ENCODE data around the gene CRB1. TPM values are rescaled to one million over a fixed set of nuclear protein-coding genes. Genes with fewer than 3 reads are reported as not detected.
A peak's percentile ranks its signal among the peaks of the same experiment; 100 is the strongest.

CRB1 gene
- total RNA-seq, 1 donor = under 0.01 TPM

DNA sequence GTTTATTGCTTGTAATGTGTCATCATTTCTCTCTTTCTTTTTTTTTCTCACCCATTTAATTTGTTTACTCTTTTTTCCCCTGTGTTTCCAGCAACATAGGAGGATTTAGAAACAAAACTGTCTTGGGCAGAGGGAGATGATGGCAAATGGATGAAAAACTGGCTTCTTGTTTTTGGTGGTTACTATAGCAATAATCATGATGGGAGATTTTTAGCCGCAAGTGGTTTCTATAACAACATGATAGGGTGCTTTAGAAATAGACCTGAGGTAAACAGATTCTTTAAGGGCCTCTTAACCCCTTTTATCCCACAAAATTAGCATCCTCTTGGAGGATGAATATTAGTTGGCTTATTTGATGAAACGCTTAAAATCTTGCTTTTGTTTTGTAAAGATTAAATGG lies 51.6 kb downstream of the CRB1 start:
- DNase-seq (ENCODE audit: low read depth) = no peak
- TF ChIP-seq, protein P1, sequence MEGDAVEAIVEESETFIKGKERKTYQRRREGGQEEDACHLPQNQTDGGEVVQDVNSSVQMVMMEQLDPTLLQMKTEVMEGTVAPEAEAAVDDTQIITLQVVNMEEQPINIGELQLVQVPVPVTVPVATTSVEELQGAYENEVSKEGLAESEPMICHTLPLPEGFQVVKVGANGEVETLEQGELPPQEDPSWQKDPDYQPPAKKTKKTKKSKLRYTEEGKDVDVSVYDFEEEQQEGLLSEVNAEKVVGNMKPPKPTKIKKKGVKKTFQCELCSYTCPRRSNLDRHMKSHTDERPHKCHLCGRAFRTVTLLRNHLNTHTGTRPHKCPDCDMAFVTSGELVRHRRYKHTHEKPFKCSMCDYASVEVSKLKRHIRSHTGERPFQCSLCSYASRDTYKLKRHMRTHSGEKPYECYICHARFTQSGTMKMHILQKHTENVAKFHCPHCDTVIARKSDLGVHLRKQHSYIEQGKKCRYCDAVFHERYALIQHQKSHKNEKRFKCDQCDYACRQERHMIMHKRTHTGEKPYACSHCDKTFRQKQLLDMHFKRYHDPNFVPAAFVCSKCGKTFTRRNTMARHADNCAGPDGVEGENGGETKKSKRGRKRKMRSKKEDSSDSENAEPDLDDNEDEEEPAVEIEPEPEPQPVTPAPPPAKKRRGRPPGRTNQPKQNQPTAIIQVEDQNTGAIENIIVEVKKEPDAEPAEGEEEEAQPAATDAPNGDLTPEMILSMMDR (IDR thresholded peaks at IDR 0.05; ENCODE audit: insufficient read depth, low read depth, low read length) = no peak
- H3K4me3 ChIP-seq (ENCODE audit: low read depth, low read length) = no peak overlapping the region

DNA sequence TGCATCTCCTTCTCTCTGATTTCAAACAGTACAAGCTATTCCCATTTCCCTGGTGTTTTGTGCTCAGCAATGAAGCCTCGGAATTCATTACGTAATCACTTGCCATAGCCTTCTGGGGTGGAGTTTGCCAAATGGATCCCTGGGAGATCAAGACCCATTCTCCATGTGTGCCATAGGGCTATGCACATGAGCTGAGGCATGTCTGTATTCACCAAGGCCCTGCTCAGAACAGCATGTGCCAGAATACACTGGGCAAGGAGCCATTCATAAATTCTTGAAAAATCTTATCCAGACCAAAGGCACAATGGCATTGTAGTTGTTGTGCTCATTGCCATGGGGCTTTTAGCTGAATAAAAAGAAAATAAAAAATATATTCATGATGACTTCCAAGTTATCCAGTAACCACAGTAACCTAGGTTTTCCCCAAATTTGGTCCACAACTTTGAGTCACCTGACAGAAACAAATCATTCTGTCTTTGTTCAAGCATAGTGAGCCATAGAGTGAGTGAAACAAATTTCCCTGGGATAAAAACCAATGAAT lies 53.0 kb downstream of the CRB1 start:
- TF ChIP-seq, protein P1 (IDR thresholded peaks at IDR 0.05; ENCODE audit: insufficient read depth, low read depth, low read length) = no peak
- no peak overlapping the region for H3K4me3 ChIP-seq (ENCODE audit: low read depth, low read length)
- no peak for DNase-seq (ENCODE audit: low read depth)

DNA sequence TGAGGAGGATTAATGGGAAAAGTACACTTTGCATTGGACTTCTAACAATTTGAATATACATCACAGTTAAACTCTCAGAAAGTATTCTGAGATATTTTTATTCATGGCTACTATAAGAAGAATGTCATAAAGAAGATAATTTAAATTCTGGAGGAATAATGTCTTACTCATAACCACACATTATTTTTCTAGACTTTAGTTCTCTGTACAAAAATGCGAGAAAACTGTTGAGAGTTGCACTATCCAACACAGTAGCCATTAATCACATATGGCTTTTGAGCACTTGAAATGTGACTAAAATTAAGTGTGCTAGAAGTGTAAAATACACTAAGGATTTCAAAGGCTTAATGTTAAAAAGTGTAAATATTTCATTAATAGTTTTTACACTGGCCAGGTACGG lies 53.8 kb downstream of the CRB1 start:
- DNase-seq (ENCODE audit: low read depth) = no peak
- H3K4me3 ChIP-seq (ENCODE audit: low read depth, low read length) = no peak overlapping the region
- TF ChIP-seq, protein P1 (IDR thresholded peaks at IDR 0.05; ENCODE audit: insufficient read depth, low read depth, low read length) = no peak

DNA sequence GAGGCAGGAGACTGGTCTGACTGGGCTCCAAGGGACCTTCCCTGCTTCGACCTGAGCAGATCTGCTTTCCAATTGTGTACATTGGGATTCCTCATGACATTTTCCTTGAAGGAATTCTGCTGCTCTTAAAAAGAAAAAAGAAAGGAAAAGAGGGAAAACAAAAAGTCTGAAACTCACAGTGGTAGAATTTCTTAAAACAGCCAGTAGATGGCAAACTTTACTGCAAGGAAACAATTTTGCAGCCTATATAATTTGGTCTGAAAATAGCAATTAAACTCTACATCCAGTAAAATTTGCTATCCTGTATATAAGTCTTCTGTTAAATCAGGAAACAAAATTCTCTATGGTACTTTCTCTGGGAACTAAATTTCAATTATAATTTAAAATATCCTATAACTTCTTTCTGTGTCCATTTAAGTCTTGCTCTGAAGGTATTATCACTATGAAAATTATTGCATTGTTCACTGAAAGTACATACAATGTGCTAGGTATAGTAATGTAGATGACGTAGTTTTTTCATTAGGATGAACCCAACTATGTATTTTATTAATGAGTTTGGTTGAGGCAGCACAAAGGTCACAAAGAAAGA lies 59.8 kb downstream of the CRB1 start:
- H3K4me3 ChIP-seq (ENCODE audit: low read depth, low read length) = no peak overlapping the region
- TF ChIP-seq, protein P1 (IDR thresholded peaks at IDR 0.05; ENCODE audit: insufficient read depth, low read depth, low read length) = peak; percentile 64
- DNase-seq (ENCODE audit: low read depth) = peak; percentile 21

DNA sequence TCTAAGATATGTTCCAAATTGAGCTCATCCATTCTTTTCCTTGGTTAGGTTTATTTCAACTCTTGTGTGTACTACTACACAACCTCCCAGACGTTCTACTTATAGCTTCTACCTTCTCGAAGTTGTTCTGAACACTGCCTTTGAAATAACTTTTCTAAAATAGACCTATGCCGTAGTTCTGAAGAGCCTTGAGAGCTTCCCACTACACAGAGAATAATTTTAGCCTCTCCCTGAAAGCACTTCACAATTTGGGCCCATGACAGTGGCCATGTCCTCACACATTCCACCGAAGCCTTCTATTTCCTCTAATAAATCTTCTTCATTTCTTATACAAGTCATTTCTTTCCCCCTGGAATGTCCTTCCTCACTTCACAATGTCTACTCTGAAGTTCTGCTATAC lies 62.2 kb downstream of the CRB1 start:
- no peak for DNase-seq (ENCODE audit: low read depth)
- H3K4me3 ChIP-seq (ENCODE audit: low read depth, low read length) = no peak overlapping the region
- TF ChIP-seq, protein P1 (IDR thresholded peaks at IDR 0.05; ENCODE audit: insufficient read depth, low read depth, low read length) = no peak

DNA sequence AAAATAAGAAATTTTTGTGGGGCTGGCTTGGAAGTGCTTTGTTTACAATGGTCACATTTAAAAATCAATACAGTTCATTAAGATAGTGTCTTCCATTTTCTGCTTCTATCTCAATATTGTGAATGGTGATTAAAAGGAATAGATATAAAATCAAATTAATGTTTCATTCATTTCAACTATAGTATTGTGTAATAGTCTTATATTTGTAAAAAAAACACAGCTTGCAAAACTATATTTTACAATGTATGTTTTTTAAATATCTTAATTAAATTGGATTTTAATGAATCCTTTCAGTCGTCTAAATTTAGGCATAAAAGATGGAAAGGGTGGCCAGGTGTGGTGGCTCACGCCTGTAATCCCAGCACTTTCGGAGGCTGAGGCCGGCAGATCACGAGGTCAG lies 63.5 kb downstream of the CRB1 start:
- H3K4me3 ChIP-seq (ENCODE audit: low read depth, low read length) = no peak overlapping the region
- no peak for DNase-seq (ENCODE audit: low read depth)
- TF ChIP-seq, protein P1 (IDR thresholded peaks at IDR 0.05; ENCODE audit: insufficient read depth, low read depth, low read length) = no peak

DNA sequence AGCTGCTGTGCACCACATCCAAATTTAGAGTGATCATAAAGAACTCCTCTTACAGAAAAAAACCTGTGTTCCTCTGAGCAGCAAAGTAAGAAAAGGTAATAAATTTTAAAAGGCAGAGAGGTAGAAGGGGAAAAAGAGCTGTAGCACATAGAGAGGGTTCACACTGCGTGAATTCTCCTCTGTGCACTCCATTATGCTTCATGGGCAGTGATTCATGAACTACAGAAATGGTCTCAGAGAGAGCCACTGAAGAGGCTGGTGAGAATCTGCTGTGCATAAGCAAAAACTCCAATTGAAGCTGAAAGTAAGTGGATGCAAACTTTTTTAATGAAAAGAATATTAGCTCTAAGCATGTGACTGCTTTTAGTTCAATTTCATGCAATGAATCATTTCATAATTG lies 65.0 kb downstream of the CRB1 start:
- DNase-seq (ENCODE audit: low read depth) = no peak
- H3K4me3 ChIP-seq (ENCODE audit: low read depth, low read length) = no peak overlapping the region
- TF ChIP-seq, protein P1 (IDR thresholded peaks at IDR 0.05; ENCODE audit: insufficient read depth, low read depth, low read length) = no peak
